Measurements from ENCODE around the gene ISCA1.

GRCh38 chr9:86277072-86277471 lies 5.3 kb downstream of the ISCA1 start:
- TF ChIP-seq CTCF (IDR thresholded peaks at IDR 0.05) (no peak), POLR2A (IDR thresholded peaks at IDR 0.05) (no peak)

All from uterus (tissue), 2 donors.